Right renal cortex interstitium (tissue), 3 donors: Measurements from ENCODE around the gene MOSMO. TPM values are rescaled to one million over a fixed set of nuclear protein-coding genes. Genes with fewer than 3 reads are reported as not detected.
"Not testable (repeated sequence)": the region's sequence is repeated elsewhere in the genome, so short reads cannot be mapped to it uniquely, and the experiment has no call there.

Experiments used
- DNase-seq, 3 donors: peaks; one replicate each; pipeline ENCODE4 v3.0.0-alpha.2; 2013; ENCODE audit warnings: low read depth in 3 of 3, low spot score in 2 of 3
- polyA plus RNA-seq, 3 donors: library from polyadenylated mRNA; unstranded; fragments of 120-200 nt; gene quantifications; one replicate each; pipeline ENCODE4 v1.2.1, GENCODE V29; 2013; ENCODE audit not compliant: insufficient read length in 3 of 3

Gene MOSMO
- polyA plus RNA-seq, 3 donors = 18.1 to 18.6 (median 18.4) TPM

- no peak for DNase-seq
Observed at GRCh38 chr16:22001591-22001990, 6.3 kb upstream of the MOSMO start.

DNA sequence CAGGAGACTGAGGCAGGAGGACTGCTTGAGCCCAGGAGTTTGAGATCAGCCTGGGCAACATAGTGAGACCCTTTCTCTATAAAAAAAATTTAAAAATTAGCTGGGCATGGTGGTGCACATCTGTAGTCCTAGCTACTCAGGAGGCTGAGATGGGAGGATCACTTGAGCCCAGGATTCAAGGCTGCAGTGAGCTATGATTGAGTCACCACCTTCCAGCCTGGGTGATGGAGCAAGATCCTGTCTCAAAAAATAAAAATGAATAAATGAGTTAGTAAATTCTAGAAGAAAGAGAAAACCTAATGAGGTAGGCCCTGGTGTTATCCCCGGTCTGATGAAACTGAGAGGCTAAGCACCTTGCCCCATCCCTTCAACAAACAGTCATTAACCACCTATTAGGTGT lies 5.9 kb upstream of the MOSMO start:
- not testable (repeated sequence) for DNase-seq

DNA sequence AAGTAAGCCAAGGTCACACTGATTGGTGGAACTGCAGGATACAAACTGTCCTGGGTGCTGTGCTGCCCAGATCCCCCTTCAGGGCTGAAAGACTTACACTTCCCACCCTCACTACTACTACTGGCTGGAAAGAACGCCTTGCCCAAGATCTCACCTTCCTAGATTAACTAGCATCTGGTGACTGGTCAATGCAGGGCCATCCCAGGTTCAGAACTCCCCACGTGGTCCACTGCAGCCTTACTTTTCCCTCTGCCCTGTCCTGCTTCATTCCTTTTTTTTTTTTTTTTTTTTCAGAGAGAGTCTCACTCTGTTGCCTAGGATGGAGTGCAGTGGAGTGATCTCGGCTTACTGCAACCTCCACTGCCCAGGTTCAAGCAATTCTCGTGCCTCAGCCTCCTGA lies 4.7 kb upstream of the MOSMO start:
- no peak for DNase-seq

- DNase-seq = no peak
Observed at GRCh38 chr16:22004341-22004740, 3.6 kb upstream of the MOSMO start.

DNA sequence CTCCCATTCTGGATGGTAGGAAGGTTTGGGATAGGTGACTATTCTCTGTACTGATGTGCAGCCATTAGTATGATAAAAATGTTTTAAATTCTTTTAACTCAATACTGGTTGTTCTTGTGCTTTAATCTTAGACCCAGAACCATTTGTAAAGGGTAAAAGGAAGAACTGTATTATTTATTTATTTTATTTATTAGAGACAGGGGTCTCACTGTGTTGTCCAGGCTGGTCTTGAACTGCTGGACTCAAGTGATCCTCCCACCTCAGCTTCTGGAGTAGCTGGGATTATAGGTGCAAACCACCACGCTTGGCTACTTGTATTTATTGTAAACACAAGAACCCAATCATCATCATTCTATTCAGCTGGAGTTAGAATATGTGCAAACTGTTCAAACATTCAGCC lies 2.2 kb upstream of the MOSMO start:
- no peak for DNase-seq

GRCh38 chr16:22006636-22007035 lies 1.3 kb upstream of the MOSMO start:
- no peak for DNase-seq

DNA sequence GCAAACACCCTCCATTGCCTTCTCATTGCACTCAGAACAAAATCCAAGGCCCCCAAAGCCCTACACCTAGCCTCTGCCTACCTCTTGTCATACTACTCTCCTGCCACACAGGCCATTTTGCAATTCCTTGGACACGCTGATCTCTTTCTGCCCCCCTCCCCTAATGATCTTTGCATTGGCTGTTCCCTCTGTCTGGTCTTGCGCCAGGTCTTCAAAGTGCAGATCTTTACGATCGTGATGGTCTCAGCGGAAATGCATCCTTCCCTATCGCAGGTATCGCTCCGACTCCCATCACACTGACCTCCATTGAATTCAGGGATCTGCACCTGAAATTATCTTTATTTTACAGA lies 777 bp upstream of the MOSMO start:
- DNase-seq = no peak

- no peak for DNase-seq
Observed at GRCh38 chr16:22008215-22009059, 526 bp downstream of the MOSMO start.

GRCh38 chr16:22010902-22011301 lies 3.0 kb downstream of the MOSMO start:
- DNase-seq = no peak

- no peak for DNase-seq
Observed at GRCh38 chr16:22012241-22012640, 4.3 kb downstream of the MOSMO start.

DNA sequence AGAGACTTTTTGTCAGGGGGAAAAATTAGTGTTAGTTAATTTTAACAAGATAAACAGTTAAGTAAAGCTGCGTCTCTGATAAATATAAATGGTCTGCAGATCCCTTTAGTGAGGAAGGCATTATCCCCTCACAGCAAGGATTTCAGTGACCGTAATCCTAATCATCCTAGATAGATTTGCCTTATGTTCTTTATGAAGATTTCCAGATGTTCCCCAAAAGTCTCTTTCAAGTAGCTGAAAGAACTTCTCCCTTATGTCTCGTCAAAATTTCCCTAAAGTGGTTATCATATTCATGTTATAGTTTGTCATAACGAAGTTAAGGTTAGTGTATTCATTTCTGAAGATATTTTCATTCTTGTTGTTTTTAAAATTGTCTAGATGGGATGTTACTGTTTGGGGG lies 5.6 kb downstream of the MOSMO start:
- DNase-seq = no peak

GRCh38 chr16:22014271-22014873 lies 6.5 kb downstream of the MOSMO start:
- DNase-seq = no peak

- DNase-seq = no peak
Observed at GRCh38 chr16:22016927-22017326, 9.0 kb downstream of the MOSMO start.

GRCh38 chr16:22018559-22018958 lies 10.6 kb downstream of the MOSMO start:
- DNase-seq = no peak

DNA sequence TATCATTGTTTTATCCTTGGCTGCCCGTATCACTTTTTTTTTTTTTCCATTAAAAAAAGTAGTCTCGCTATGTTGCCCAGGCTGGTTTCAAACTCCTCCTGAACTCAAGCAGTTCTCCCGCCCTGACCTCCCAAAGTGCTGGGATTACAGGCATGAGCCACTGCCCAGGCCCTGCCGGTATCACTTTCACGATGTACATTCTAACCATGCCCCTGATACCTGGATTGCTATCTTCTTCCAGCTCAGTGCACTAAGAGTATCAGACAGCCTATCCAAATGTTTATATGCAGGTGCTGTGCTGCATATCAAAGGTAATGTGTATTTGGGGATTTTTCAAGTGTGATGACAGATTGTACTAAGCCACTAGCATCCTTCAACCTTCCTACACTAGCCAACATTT lies 14.2 kb downstream of the MOSMO start:
- DNase-seq = no peak

GRCh38 chr16:22023505-22023904 lies 15.6 kb downstream of the MOSMO start:
- no peak for DNase-seq

DNA sequence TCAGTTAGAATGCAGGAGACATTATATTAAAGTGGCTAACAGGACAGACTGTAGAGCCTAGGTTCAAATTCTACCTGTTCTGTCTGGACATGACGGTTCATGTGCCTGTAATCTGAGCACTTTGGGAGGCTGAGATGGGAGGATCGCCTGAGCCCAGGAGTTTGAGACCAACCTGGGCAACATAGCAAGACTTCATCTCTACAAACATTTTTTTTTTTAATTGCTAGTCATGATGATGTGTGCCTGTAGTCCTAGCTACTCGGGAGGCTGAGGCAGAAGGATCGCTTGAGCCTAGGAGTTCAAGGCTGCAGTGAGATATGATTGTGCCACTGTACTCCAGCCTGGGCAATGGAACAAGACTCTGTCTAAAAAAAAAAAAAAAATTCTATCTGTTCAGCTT lies 16.9 kb downstream of the MOSMO start:
- not testable (repeated sequence) for DNase-seq

- no peak for DNase-seq
Observed at GRCh38 chr16:22027633-22028032, 19.7 kb downstream of the MOSMO start.

DNA sequence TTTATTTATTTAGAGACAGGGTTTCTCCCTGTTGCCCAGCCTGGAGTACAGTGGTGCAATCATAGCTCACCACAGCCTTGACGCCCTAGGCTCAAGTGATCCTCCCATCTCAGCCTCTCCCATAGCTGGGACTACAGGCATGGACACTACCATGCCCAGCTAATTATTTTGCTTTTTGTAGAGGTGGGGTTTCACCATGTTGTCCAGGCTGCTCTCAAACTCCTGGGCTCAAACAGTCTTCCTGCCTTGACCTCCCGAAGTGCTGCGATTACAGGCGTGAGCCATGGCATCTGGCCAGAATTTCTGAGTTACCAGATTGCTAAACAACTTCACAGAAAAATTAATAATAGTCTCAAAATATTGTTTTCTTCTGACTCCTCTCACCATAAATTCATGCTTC lies 21.7 kb downstream of the MOSMO start:
- no peak for DNase-seq

GRCh38 chr16:22030087-22030812 lies 22.3 kb downstream of the MOSMO start:
- no peak for DNase-seq

DNA sequence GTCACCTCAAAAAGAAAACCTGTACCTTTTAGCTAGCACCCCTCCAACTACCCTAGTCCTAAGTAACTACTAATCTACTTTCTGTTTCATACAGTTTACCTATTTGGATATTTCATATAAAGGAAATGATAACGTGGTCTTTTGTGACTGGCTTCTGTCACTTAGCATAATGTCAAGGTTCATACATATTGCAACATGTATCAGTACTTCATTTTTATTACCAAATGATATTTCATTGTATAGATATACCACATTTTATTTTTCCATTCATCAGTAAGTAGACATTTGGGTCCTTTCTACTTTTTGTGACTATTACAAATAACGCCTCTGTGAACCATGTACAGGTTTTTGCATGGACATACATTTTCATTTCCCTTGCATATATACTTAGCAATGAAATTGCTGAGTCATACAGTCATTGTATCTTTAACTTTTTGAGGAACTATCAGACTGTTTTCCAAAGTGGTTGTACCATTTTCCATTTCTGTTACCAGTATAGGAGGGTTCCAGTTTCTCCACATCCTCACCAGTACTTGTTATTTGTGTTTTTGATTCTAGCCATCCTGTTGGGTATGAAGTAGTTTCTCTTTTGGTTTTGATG lies 23.7 kb downstream of the MOSMO start:
- no peak for DNase-seq
